Epithelial cell of esophagus (primary cell): ENCODE results near the gene LRG1.
A peak's percentile ranks its signal among the peaks of the same experiment; 100 is the strongest.

Experiments
- DNase-seq: peaks from one replicate; pipeline ENCODE4 v3.0.0; 2010; ENCODE audit warnings: low read depth
- H3K4me3 ChIP-seq: 2 replicates; pipeline ENCODE4 v1.5.1; 2011; ENCODE audit warnings: mild to moderate bottlenecking, low read length, control low read depth
- TF ChIP-seq, protein P1 (sequence below): IDR thresholded peaks from 2 replicates; pipeline ENCODE4 v1.5.1; 2011; ENCODE audit warnings: low read depth, mild to moderate bottlenecking, low read length, control low read depth, inconsistent platforms; ENCODE audit not compliant: insufficient read depth; ENCODE audit errors: missing control alignments

The LRG1 gene

DNA sequence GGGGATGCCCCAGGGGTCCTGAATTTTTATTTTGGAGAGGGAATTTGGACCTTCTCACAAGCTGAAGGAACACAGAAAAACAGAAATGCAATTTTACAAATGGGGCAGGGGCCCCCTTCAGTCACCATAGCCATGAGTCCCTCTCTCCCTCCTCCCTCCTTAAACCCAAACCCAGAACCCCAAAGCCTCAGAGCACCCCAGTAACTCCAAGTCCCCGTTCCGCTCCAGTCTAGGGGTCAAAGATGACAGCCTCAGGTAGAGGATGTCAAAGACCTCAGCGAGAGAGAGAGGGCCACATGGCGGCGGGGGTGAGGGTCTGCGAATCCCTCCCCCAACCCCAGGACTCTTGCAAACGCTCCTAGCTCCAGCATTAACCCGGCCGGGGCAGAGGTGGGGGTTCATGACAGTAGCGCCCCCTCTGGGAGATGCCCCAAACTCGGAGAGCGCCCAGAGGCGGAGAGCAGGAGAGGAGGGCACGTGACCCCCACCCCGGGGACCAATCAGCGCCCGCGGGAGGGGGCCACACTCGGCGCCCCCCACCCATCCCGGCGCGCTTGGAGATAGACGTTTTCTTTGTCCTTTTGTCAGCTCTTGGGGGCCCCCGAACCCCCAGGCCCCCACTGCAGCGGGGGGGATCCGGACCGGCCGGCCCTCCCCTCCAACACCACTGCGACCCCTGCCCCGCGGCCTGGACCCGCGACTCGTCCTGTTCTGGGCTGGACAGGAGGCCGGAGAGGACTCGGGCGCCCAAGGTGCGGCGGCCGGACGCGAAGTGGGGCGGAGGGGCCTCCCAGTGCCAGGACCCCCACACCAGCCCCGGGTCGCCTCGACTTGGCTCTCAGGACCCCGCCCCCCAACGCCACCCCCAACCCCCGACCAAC lies 40.4 kb upstream of the LRG1 start:
- H3K4me3 ChIP-seq, result no peak overlapping the region
- no peak for DNase-seq
- TF ChIP-seq, protein P1, sequence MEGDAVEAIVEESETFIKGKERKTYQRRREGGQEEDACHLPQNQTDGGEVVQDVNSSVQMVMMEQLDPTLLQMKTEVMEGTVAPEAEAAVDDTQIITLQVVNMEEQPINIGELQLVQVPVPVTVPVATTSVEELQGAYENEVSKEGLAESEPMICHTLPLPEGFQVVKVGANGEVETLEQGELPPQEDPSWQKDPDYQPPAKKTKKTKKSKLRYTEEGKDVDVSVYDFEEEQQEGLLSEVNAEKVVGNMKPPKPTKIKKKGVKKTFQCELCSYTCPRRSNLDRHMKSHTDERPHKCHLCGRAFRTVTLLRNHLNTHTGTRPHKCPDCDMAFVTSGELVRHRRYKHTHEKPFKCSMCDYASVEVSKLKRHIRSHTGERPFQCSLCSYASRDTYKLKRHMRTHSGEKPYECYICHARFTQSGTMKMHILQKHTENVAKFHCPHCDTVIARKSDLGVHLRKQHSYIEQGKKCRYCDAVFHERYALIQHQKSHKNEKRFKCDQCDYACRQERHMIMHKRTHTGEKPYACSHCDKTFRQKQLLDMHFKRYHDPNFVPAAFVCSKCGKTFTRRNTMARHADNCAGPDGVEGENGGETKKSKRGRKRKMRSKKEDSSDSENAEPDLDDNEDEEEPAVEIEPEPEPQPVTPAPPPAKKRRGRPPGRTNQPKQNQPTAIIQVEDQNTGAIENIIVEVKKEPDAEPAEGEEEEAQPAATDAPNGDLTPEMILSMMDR, result no peak

DNA sequence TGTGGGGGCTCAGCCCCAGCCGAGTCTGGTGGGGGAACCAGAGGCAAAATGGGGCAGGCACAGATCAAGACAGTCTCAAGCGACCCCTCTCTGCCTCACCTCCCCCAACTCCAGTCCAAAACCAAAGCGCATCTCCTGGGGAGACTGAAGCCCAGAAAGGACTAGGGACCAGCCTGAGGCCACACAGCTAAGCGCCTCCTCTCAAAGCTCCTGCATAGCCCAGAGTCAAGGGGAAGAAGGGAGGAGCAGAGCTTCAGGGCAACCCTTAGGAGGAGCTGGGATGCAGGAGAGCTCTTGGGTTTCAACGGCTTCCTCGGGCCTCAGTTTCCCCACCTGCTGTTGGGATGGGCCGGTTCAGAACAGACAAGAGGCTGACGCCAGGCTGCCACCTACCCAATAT lies 39.6 kb upstream of the LRG1 start:
- no peak for DNase-seq
- TF ChIP-seq, protein P1, result no peak
- no peak overlapping the region for H3K4me3 ChIP-seq

DNA sequence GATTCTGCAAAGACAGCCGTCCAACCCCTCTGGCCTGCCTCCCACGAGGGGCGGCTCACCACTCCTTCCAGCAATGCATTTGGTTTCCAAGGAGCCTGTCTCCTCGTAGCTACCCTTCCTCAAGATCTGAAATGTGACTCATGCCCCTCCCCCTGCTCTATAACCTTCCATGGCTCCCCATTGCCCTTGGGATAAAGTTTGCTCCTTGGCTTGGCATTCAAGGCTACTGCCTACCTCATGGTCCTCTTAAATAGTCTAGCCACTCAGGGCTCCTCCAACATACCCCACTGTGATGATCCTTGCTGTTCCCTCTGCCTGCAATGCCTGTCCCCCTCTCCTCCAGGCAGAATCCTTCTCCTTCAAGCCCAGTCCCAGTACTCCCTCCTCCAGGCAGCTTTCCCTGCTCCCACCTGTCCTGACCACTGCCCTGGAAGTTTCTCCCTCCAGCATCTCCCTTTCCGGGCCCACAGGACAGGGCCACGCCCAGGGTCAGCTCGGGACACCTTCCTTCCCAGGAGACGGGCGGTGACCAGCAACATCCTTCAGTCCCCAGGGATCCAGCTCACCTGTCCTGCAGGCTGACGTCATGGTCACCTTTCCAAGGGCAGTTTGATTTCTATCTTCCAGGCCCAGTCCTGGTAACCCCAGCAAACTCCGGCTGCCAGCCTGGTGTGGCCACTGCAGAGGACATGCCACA lies 38.9 kb upstream of the LRG1 start:
- DNase-seq, result no peak
- TF ChIP-seq, protein P1, result no peak
- no peak overlapping the region for H3K4me3 ChIP-seq

DNA sequence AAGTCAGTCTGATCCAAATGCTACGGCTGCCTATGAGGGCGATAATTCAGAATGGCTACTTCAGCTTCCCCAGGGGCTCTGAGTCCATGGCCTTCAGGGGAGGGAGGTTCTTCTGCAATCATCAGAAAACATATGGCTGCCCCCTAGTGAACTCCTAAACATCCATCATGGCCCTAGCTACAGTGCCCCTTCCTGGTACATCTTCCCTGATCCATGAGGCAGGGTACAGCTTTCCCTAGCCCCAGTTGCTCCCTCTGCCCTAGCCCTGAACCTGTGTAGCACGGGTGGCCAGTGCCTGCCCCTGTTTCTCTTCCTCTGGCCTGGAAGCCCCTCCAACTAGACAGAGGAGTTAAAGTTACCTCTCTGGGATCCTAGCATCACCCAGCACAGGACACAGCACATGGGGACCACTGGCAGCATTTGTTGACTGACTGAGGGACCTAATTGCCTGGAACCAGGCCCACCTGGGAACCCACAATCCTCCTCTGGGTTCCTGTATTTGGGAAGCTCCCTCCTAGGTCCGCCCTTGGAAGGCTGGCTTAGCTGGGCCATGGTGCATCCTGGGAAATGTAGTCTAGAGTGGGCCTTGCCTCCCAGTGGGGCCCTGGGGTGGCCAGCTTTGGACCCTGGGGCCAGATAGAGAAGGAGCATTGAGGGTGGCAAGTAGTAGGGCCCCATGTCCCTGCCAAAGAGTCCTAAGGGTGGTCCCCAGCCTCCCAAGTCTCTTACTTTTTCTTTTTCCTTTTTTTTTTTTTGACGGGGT lies 37.4 kb upstream of the LRG1 start:
- no peak overlapping the region for H3K4me3 ChIP-seq
- DNase-seq, result peak; percentile 26
- TF ChIP-seq, protein P1, result no peak

DNA sequence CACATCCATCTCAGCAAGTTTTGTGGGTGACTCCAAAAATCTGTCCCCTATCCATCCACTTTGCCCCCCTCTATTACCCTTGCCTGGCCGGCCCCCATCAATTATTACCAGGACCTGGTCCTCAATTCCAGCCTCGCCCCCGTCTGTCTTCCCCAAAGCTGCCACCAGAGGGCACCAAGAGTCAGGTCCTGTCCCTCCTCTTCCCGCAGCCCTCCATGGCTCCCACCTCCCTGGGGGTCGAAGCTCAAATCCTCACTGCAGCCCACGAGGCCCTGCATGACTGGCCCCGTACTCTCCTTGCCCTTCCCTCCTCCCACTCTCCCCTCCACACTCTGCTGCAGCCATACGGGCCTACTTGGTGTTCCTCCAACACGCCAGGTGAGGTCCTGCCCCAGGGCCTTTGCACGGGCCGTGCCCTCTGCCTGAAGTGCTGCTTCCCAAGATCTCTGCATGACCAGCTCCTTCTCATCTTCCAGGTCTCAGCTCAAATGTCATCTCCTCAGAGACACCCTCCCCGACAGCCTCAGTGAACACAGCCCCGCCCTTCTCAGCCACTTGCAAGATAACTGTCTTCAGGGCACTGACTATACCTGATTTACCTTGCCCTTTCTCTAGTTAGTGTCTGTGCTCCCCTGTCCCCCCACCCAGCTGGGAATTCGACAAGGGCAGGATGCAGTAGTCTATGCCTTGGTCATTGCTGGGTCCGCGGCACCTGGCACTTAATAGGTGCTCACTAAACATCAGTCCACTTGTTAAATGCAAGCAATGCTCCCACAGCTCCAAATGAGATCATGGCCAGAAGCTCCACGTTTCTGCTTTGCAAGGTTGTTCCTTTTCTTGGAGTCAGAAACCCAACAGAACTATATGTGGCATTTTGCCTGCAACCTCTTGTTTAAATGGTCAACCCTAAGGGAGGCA lies 36.4 kb upstream of the LRG1 start:
- H3K4me3 ChIP-seq, result no peak overlapping the region
- DNase-seq, result peak; percentile 44
- TF ChIP-seq, protein P1, result peak; percentile 69
